Hematopoietic multipotent progenitor cell treated with erythropoietin and hydrocortisone succinate and interleukin-3 and kit ligand, for 8 days (in vitro differentiated cells): ENCODE data around the gene MIER2.

Source experiments
- DNase-seq: peaks from one replicate; pipeline ENCODE4 v3.0.0-alpha.2; 2015

The MIER2 gene

GRCh38 chr19:328025-328505 lies 16.5 kb downstream of the MIER2 start:
- DNase-seq, result no peak

GRCh38 chr19:327291-328024 lies 17.1 kb downstream of the MIER2 start:
- no peak for DNase-seq

DNA sequence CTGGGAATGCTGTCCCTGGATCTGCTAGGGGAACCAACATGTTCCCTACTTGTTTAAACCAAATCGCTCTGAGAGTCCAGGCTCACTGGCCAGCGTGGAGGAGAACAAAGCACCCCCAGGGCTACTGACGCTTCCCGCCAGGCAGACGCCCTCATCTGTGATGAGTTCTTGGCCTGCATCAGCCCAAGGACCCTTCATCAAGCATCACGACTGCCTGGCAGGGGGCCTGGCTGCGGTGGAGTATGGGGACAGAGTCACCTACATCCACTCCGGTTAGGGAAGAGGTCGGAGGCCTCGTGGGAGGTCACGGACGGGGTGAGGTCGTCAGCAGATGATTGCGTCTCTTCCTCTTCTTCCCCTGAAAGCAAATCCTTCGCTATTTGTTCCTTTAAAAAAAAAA lies 17.7 kb downstream of the MIER2 start:
- no peak for DNase-seq

DNA sequence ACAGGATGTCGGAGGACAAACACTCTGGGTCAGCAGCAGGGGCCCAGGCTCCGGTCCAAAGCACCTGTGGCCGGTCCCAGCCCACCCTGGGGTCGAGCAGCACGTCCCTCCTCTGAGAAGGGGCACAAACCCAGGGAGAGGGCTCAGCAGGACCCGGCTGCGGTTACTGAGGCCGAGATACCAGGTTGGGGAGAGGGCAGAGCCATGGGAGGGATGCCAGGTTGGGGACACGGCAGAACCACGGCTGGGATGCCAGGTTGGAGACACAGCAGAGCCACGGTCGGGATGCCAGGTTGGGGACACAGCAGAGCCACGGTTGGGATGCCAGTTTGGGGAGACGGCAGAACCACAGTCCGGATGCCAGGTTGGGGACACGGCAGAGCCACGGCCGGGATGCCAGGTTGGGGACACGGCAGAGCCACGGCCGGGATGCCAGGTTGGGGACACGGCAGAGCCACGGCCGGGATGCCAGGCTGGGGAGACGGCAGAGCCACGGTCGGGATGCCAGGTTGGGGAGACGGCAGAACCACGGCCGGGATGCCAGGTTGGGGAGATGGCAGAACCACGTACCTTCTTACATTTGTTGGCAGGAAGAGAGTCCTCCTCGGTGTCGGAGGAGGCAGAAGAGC lies 18.5 kb downstream of the MIER2 start:
- DNase-seq, result no peak

- no peak for DNase-seq
Measured at GRCh38 chr19:325173-325936, 19.2 kb downstream of the MIER2 start.

- no peak for DNase-seq
Measured at GRCh38 chr19:324716-325115, 19.9 kb downstream of the MIER2 start.

GRCh38 chr19:322616-323015 lies 22.0 kb downstream of the MIER2 start:
- no peak for DNase-seq

GRCh38 chr19:318509-318774 lies 26.2 kb downstream of the MIER2 start:
- no peak for DNase-seq

GRCh38 chr19:317710-318508 lies 26.7 kb downstream of the MIER2 start:
- DNase-seq, result no peak

DNA sequence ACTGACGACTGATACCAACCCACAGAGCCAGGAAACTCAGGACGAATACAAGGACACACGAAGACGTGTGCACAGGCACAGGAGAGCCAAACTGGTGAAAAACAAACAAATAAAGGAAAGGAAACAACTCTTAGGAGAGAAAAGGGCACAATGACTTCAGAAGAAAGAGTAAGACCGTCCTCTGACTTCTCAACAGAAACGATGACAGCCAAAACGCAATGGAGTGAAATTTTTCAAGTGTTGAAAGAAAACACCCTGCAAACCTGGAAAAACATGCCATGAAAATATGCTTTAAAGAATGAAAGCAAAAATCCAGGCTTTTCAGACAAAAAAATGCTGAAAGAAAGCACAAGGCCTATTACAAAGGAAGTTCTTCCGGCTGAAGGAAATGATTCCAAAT lies 28.8 kb downstream of the MIER2 start:
- no peak for DNase-seq

DNA sequence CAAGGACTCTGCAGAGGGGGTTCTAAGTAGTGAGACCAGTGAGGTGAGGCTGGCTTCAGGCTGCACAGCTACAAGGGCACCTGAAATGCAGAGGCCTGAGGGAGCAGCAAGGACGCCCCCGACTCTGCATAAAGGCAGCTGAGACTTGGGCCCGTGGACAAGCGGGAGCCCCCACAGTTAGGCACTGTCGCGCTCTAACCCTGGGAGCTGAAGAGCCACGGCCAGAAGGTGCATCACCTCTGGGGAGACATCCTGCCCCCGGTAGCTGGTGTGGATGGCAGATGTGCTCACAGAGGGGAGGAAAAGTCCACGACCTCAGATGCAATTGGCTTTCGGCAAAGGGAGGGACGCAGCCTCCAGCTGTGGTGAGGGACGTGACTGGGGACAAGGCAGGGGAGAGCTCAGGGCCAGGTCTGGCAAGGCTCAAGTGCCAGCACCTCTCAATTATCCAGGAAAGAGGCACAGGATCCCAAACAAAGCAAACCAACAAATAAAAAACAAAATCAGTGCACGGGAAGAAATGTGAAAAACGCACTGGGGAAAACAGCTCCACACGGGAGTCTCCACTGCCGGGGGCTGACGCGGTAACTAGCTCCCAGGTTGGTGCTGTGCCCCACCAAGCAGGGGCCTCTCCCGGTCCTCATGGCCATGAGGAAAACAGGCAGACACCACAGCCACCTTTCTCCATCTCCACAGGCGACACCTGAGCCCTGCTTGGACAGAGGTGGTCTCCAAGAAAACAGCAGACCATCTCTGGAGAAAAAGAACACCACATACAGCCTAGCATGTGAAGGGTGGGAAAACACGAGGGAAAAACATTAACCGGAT lies 30.4 kb downstream of the MIER2 start:
- DNase-seq, result no peak

- DNase-seq, result no peak
Measured at GRCh38 chr19:313169-313987, 31.2 kb downstream of the MIER2 start.

DNA sequence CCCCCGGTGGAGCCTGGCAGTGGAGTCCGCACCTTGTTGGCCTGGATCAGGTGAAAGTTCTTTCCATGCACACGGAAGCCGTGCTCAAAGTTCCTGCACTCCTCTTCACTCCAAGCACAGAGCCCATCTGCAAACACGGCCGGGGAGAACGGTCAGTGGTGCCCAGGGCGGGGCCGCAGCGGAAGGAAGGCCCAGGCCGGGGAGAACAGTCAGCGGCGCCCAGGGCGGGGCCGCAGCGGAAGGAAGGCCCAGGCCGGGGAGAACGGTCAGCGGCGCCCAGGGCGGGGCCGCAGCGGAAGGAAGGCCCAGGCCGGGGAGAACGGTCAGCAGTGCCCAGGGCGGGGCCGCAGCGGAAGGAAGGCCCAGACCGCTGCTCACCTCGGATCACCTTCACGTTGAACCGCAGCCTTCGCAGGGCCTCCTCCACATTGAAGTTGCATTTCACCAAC lies 32.8 kb downstream of the MIER2 start:
- no peak for DNase-seq

GRCh38 chr19:310781-311496 lies 33.7 kb downstream of the MIER2 start:
- no peak for DNase-seq

- no peak for DNase-seq
Measured at GRCh38 chr19:310141-310651, 34.4 kb downstream of the MIER2 start.

GRCh38 chr19:309206-309565 lies 35.4 kb downstream of the MIER2 start:
- DNase-seq, result no peak

- DNase-seq, result no peak
Measured at GRCh38 chr19:308471-309205, 36.0 kb downstream of the MIER2 start.

DNA sequence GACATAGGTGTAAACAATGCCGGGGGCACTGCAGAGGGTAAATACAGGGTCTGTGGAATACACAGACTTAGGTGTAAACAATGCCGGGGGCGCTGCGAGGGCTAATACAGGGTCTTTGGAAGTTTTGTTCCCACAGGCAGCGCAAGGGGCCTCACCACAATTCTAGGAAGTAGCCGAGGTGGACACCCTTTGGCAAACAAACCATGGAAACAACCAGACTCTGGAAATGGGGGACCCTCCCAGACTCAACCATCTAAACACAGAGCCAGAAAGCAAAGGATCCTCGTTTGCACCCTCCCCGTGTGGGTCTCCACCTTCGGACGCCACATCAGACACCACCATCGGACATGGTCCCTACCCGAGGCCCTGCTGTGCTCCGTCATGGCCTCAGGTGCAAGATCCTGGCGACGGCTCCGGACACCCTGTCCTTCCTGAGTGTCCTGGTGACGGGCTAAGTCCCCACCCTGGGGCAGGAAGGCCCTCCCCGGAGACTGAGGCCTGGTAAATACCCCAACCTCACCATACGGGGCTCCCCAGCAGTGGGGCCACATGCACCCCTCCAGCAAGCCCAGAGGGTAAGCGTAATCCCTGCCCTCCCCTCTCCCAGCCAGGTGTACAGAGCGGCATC lies 36.7 kb downstream of the MIER2 start:
- no peak for DNase-seq

DNA sequence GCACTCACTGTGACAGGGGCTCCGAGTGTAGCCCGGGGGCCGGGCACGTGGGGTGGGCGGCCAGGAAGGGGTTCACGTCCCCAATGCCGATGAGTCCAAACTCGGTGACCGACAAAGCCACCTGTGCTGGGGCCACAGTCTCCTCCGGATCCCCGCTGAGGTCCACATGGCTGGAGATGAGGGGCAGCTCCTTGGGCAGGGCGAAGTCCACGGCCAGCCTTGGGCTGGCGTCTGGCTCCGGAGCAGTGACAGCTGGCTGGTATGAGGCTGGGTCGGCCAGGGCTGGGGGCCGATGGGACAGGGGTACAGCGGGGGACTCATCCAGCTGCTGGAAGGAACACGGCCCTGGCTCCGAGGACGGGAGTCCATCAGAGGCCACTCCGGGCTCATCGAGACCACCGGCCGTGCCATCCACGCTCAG lies 37.5 kb downstream of the MIER2 start:
- DNase-seq, result no peak
